Heart left ventricle (tissue), 13 donors: ENCODE results near the gene HTT-AS.

ENCODE experiments used
- POLR2A ChIP-seq, 2 donors: fragments of 450-650 bp; IDR thresholded peaks; one replicate each; pipeline ENCODE4 v1.6.1; 2017; ENCODE audit warnings: antibody characterized with exemption in 2 of 2, mild to moderate bottlenecking in 2 of 2, moderate library complexity in 2 of 2
- TF ChIP-seq, protein P1 (sequence below), 12 donors: fragments of 200-600 bp; sonication (generic) in 4 of 12; IDR thresholded peaks; one replicate each; pipeline versions ENCODE4 v1.5.0 to v1.8.0; 2018 to 2022; ENCODE audit warnings: antibody characterized with exemption in 12 of 12, mild to moderate bottlenecking in 5 of 12
- donor health status: ischemic (EF 13 %, LVEDD 7.1; RV severe dilation, severe dysfunction).
- donor health status: DM: no; HTN: yes; CAD: no.
- donor health status: DM: no; HTN: no; CAD: no.
- donor health status: ischemic (EF 25% LVEDD 6.9; RV normal size, moderate dysfunction).
- donor health status: ischemic (EF 25% LVEDD 5.7; RV mildly dilated, moderate dysfunction).
- donor health status: ischemic (EF 35%, LVEDD 5.7; RV mildly dilated, moderate dysfunction).
- donor health status: nonischemic (EF 11% LVEDD 7.7; RV severe dilation, severe dysfunction).
- donor health status: DM: yes; HTN: yes; CAD: no.
- donor health status: PGD.
- donor health status: ischemic (EF 29% LVEDD 5.4; RV normal size, mild dysfunction).
- donor health status: nonischemic (EF 23%, LVEDD 6.1; RV moderate dilation, normal function).

- TF ChIP-seq, protein P1, sequence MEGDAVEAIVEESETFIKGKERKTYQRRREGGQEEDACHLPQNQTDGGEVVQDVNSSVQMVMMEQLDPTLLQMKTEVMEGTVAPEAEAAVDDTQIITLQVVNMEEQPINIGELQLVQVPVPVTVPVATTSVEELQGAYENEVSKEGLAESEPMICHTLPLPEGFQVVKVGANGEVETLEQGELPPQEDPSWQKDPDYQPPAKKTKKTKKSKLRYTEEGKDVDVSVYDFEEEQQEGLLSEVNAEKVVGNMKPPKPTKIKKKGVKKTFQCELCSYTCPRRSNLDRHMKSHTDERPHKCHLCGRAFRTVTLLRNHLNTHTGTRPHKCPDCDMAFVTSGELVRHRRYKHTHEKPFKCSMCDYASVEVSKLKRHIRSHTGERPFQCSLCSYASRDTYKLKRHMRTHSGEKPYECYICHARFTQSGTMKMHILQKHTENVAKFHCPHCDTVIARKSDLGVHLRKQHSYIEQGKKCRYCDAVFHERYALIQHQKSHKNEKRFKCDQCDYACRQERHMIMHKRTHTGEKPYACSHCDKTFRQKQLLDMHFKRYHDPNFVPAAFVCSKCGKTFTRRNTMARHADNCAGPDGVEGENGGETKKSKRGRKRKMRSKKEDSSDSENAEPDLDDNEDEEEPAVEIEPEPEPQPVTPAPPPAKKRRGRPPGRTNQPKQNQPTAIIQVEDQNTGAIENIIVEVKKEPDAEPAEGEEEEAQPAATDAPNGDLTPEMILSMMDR (IDR thresholded peaks at IDR 0.05), result no peak
- TF ChIP-seq POLR2A (IDR thresholded peaks at IDR 0.05), result no peak
Measured at GRCh38 chr4:3091464-3091863, 17.1 kb upstream of the HTT-AS start.
